Renal cortex interstitium (tissue), 11 donors: ENCODE data around the gene MACF1. TPM values are rescaled to one million over a fixed set of nuclear protein-coding genes. Genes with fewer than 3 reads are reported as not detected.
"Not testable (repeated sequence)": the region's sequence is repeated elsewhere in the genome, so short reads cannot be mapped to it uniquely, and the experiment has no call there.

Experiments
- DNase-seq, 11 donors: peaks; one replicate each; pipeline ENCODE4 v3.0.0-alpha.2; 2013; ENCODE audit warnings: low read depth in 9 of 11, low spot score in 4 of 11; ENCODE audit errors: extremely low read depth in 1 of 11
- polyA plus RNA-seq, 3 donors: library from polyadenylated mRNA; unstranded; fragments of 120-200 nt; gene quantifications; one replicate each; pipeline ENCODE4 v1.2.1, GENCODE V29; 2013; ENCODE audit not compliant: insufficient read length in 3 of 3

Gene MACF1
- polyA plus RNA-seq, 3 donors, result 252 to 274 (median 259) TPM

DNA sequence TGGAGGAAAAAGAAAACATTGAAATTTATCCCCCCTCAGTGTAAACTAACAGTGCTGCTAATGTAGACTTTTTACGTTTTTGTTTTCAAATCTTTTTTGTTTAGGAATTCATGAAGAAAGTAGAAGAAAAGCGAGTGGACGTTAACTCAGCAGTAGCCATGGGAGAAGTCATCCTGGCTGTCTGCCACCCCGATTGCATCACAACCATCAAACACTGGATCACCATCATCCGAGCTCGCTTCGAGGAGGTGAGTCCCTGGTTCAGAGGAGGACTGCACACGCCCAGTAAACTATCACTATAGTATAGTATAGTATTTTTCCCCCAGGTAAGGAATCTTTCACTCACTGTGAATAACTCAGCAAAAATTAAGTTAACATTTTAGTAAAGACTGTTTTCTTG is 249.1 kb downstream of the MACF1 start:
- DNase-seq, result no peak

DNA sequence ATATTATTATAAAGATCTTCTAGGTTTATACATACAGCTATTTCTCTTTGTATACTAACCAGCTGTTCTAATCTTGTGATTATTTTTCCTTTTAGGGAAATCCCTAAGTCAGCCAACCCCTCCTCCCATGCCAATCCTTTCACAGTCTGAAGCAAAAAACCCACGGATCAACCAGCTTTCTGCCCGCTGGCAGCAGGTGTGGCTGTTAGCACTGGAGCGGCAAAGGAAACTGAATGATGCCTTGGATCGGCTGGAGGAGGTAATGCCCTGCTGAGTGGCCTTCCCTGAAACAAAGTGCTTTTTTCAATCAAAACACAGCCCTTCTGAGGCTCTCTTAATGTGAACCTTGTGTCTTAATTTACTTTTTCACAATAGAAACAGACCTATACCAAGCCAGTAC is 254.5 kb downstream of the MACF1 start:
- no peak for DNase-seq

DNA sequence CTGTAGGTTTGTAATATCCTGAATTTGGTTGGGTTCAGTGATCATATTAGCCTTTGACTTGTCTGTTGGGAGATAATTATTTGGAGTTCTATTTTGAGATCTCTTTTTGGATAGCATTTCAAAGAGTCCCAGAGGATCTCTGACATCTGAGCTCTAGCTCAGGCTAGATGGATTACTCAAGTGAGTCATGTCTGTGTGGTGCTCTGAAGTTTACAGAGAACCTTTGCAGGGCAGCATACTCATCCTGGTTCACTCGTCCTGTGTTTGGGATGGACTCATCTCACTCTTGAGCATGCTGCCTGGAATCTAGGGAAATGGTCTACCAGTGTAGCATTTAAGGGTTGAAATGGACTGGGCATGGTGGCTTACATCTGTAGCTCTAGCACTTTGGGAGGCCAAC is 257.6 kb downstream of the MACF1 start:
- DNase-seq, result no peak

DNA sequence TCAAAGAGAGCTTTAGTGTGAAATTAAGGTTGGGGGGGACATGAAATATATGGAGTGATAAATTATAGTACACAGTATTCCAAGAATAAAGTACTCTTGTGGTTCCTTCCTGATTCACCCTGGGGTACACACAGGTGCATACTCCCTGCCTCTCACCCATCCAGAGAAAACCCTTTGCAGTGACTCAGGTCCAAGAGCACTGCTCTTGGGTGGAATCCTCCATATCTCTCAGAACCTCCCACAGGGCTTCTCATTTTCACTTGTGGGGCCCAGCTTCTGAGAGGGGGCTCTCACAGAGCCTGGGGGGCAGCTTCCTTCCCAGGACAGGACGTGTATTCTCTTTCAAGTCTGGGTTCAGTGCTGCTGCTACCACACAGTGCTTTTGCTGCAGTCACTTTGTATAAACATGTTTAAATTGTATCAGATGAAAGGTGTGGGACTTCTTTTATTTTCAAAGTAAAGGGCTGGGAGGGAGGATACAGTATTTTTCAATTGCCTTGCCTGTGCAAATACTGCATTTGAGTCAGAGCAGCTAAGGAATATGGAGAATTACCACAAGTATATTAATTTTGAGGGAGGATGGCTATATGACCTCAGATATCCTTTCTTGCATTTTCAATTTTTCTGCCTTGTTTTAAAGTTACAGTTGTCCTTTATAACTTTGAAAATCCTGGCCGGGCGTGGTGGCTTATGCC is 262.1 kb downstream of the MACF1 start:
- no peak for DNase-seq

DNA sequence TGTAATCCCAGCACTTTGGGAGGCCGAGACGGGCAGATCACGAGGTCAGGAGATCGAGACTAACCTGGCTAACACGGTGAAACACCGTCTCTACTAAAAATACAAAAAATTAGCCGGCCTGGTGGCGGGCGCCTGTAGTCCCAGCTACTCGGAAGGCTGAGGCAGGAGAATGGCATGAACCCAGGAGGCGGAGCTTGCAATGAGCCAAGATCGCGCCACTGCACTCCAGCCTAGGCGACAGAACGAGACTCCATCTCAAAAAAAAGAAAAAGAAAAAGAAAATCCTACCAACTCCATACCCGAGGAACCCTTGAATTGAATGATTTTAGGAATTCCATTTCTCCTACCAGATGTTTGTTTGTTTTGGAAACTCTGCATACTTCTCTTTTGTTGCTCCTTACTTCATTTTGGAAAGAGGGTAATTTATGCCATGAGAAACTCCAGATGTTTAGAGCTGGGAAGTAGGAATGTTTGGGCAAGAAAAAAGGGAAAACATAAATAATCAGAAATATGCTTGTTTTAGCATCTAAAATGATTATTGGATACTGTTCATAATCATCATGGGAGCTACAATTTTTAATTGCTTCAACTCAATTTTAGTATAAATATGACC is 262.7 kb downstream of the MACF1 start:
- peak in 9 of 11 donors; percentile 22 to 60 (median 40) for DNase-seq

DNA sequence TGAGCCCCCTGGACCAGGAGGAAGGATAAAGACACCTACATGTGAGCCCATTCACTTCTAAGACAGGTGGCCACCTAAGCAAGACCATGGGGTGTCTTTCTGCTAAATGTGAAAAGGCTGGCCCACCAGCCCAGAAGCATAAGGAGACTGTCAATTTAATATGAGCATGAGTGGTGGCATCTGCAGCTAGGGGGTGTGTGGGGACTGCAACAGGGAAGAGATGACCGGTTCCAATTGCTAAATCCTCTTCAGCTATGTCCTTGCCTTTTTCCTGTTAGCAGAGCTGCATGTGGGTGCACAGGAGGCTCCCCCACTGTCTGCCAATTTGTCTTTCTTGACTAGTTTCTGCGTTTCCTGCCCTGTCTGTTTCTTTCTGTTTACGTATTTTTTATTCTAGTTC is 264.7 kb downstream of the MACF1 start:
- no peak for DNase-seq

DNA sequence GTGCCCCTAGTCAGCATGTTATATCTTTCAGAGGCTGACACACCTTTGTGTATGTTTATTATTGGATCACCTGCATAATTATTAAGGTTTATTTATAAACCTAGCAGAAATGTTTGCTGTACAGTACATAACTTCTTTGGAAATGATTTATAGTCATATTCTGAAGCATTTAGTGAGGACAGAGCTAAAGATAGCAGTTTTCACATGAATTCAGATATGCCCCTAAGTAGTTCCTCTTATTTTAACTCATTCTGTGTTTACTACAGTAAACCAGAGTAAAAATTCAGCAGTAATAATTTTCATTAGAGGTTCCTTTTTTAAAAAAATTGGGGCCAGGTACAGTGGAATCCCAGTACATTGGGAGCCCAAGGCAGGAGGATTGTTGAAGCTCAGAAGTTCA is 265.5 kb downstream of the MACF1 start:
- no peak for DNase-seq

DNA sequence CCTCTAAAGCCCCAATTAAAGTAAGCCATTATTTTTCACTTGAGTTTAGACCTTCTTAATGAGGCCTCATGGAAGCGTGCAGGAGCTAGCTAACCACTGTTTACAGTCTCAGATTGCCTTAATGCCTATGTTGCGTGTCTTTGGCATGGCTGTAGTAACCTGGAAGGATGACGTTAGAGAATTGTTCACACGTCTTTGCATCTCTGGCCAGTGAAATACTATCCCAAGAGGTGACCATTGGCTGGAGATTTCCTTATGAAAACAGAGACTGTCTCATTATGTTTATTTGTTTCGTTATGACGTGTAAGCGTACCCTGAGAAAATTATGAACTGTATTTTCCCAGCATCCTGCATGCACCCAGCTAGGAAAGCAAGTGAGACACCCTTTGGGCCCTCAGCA is 268.3 kb downstream of the MACF1 start:
- DNase-seq, result no peak

DNA sequence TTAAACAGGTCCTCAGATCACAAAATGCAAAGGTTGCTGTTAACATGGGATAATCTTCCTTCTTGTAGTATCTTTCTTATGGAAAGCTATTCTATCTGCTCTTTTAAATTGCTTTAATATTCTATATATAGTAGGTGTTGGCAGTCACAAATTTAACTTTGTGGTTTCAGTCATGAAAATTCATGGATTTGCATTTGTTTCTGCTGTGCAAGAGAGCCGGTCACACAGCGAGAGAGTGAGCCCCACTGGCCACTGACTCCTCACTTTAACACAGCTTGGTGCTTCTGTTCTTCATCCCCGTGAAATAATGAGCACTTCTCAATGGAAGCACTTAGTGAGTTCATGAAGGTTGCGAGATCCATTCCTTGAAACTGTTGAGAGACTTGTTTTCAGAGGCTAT is 268.8 kb downstream of the MACF1 start:
- no peak for DNase-seq

DNA sequence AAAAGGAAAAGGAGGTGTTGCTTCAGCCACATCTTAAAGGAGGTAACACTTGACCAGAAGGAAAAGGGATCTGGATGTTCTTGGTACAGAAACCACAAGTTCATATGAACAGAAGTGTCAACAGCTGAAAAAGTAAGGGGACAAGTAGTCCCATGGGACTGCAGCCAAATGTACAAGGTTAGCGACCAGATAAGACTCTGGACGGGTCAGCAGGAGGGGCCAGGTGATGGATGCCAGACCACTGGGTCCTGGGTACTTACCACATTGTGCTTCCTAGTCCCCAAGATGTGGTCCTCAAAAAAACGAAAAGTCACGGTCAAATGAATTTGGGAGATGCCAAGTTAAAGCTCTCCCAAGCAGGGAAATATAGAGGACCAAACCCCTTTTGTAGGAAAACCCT is 270.3 kb downstream of the MACF1 start:
- DNase-seq, result no peak

DNA sequence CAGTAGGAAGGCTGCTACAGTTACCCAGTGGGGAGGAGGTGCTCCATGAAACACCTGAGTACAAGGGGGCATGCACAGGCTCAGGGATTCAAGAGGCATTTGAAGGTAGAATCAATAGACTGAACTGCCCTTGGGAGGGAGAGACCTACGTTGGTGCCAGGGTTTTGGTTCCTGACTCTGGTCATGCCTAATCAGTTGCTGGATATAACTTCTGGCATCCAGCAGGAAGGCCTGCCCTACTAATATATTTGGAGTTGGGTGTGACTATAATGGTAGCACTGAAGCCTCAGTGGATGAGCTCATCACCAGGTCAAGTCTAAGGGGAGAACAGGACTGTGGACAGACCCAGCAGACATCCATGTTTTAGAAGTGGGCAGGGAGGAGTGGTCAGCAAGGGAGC is 271.1 kb downstream of the MACF1 start:
- DNase-seq, result not testable (repeated sequence)

DNA sequence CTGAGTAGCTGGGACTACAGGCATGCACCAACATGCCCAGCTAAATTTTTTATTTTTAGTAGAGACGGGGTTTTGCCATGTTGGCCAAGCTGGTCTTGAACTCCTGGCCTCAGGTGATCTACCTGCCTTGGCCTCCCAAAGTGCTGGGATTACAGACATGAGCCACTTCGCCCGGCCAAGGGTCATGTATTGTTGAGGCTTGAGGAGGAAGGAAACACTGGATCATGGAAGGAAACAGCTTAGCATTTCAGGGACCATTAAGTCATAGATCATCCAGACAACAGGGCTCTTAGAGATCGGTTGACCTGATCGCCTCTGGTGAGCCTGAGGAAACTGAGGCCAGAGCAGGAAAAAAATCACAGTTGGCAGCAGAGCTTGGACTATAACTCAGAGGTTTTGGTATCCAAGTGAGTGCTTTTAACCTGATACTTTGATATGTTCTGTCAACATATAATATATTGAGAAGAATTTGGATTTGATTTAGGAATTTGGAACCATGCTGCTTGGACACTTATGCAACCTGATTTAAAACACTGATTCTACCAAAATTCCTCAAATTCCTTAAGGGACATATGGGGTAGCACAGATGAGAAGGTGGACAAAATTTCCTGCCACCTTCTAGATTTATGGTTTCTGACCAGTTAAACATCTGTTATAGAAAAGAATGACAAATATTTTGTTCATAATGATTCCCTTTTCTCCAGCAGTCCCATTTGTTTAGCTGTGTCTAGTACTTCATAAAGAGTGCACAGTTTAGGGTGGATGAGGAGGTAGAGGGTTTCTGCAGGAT is 273.8 kb downstream of the MACF1 start:
- no peak for DNase-seq

DNA sequence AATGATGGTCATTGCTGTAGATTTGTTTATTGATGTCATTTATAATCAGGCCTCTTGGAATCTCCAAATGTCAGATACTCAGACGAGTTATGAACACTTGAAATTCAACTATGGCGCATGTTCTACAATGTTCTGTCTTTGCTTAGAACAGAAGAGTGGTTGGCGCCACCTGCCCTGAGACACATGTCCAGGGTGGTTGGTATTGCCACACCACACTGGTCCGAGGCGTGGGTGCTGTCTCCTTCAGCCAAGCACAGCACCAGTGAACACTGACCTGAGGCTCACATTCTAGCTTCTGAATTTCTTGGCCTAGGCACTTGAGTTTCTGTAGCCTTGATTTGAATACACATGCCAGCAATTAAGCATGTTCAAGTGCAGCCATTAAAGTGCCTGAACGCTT is 276.8 kb downstream of the MACF1 start:
- DNase-seq, result no peak

DNA sequence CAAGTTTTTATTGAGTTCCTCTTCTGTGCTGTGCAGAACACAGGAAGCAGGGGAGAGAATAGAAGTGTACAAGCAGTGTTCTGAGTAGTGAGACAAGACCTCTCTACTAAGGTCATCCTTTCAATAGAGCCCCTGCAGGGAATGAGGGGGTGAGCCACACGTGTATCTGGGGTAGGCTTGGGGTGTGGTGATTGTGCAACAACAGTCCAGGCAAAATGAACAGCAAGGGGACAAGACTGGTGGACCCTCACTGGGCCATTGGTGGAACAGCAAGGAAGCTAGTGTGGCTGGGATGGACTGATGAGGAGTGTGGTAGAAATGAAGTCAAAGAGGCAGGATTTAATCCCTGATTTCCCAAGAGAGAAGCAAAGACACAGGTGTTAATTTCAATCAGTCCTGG is 278.8 kb downstream of the MACF1 start:
- no peak for DNase-seq

DNA sequence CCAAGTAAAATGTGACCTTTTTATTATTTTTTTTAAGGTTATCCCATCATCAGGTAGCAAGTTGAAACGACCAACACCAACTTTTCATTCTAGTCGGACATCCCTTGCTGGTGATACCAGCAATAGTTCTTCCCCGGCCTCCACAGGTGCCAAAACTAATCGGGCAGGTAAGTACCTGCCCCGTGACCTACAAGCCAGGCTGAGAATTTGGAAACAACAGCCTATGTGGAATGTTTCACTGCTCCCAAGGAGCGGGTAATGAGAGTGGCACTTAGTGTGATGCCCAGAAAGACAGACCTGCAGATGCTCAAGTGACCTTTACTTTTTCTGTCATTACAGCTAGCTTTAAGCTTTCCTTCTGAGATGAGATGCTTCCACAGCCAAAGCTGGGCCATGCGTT is 280.1 kb downstream of the MACF1 start:
- DNase-seq, result no peak

DNA sequence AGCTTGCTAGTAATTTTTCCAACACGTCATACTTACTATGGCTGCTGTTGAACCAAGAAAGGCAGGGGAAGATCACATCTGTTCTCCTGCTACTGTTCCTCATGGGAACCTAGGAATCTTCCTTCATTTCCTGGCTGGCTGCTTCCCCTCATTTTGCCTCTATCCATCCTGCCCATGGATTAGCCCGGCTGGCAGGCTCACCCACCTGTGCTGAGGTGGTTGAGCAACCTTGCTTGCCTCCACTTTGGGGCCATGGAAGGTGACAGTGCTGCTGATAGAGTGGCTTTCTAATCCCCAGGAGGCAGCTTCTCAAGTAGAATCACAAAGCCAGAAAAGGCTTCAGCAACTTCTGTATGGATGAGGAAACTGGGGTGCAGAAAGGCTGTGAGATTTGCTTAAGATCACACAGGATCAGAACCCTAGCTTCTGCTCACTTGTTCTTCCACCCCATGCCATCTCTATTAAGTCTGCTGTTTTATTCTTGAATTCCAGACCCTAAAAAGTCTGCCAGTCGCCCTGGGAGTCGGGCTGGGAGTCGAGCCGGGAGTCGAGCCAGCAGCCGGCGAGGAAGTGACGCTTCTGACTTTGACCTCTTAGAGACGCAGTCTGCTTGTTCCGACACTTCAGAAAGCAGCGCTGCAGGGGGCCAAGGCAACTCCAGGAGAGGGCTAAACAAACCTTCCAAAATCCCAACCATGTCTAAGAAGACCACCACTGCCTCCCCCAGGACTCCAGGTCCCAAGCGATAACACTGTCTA is 280.7 kb downstream of the MACF1 start:
- DNase-seq, result no peak

DNA sequence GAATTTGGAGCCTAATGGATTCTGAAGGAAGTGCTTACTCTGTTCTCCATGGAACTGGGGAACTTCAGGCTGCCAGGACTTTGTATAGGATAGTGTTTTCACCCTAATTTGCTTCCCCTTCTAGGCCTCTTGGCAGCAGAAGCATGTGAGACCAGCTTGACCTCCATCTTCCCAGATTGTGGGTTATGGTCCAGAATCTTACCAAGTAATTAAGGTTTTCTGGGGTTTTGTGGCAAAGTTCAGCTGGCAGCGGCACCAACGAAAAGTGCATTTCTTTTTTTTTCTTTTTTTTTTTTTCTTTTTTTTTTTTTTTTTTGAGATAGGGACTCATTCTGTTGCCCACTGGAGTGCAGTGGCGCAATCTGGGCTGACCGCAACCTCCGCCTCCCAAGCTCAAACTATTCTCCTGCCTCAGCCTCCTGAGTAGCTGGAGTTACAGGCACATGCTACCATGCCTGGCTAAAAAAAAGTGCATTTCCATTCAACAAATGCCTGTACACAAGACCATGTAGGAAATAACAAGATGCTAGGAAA is 283.6 kb downstream of the MACF1 start:
- DNase-seq, result no peak

DNA sequence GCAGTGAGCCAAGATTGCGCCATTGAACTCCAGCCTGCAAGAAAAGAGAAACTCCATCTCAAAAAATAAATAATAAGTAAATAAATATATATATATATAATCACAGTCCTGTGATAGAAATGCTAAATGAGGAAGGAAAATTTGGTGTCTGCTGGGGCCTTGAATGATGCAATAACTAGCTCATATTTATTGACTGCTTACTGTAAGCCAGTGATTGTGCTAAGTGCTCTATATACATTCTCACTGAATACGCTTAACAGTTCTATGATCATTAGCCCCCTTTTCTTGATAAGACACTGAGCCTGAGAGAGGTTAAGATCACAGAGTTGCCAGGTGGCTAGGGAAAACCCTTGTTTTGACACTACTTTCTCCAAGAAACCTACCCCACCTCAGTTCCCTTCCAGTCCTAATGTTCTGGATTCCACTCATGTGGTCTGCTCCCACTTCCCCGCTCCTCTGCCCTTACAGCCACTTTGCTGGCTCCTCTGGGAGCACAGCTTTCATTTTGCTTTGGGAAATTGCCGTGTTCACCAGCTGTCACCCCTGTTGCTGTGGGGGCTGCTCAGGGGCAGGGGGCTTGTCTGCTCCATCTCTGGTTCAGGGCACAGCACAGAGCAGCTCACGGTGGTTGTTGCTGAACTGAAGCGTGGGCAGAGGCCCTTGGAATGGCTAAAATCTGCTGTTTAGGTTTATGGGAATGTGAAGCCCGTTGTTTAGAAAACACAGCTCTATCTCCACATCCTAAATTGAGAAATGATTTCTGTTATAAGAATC is 284.5 kb downstream of the MACF1 start:
- DNase-seq, result no peak
